ENCODE measurements around the gene MXRA7. TPM values are rescaled to one million over a fixed set of nuclear protein-coding genes. Genes with fewer than 3 reads are reported as not detected.

The MXRA7 gene
- polyA plus RNA-seq, 1 of the 3 experiments (the other 2 are of a cell fraction) = 154 TPM

DNA sequence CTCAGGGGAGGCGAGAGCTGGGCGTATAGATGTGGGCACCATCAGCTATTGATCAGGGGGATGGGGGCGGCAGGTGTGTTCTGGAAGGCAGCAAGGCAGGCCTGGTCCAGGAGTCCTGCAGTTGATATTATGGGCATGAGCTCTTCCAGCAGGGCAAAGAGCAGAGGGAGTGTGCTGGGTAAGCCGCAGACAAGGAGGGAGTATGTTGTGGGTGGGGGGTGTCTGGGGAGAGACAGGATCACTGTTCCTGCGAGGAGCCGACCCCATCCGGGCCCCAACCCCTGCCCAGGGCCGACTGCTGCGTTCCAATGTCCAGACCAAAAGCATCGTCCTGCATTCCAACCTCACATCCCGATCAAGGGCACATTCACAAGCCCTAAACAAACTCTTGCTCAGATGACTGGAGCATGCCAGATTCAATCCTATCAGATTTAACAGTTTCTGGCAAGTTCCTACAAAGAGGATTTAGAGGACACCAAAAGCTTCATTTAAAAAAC lies 9.2 kb downstream of the MXRA7 start (continued):
- TF ChIP-seq, protein P1, sequence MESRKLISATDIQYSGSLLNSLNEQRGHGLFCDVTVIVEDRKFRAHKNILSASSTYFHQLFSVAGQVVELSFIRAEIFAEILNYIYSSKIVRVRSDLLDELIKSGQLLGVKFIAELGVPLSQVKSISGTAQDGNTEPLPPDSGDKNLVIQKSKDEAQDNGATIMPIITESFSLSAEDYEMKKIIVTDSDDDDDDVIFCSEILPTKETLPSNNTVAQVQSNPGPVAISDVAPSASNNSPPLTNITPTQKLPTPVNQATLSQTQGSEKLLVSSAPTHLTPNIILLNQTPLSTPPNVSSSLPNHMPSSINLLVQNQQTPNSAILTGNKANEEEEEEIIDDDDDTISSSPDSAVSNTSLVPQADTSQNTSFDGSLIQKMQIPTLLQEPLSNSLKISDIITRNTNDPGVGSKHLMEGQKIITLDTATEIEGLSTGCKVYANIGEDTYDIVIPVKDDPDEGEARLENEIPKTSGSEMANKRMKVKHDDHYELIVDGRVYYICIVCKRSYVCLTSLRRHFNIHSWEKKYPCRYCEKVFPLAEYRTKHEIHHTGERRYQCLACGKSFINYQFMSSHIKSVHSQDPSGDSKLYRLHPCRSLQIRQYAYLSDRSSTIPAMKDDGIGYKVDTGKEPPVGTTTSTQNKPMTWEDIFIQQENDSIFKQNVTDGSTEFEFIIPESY (IDR thresholded peaks at IDR 0.05; ENCODE audit: borderline replicate concordance, low read depth) = no peak
- TF ChIP-seq YY1 (IDR thresholded peaks at IDR 0.05; ENCODE audit: low read depth) = no peak
- TF ChIP-seq GABPA (IDR thresholded peaks at IDR 0.05; ENCODE audit: low read depth) = no peak

DNA sequence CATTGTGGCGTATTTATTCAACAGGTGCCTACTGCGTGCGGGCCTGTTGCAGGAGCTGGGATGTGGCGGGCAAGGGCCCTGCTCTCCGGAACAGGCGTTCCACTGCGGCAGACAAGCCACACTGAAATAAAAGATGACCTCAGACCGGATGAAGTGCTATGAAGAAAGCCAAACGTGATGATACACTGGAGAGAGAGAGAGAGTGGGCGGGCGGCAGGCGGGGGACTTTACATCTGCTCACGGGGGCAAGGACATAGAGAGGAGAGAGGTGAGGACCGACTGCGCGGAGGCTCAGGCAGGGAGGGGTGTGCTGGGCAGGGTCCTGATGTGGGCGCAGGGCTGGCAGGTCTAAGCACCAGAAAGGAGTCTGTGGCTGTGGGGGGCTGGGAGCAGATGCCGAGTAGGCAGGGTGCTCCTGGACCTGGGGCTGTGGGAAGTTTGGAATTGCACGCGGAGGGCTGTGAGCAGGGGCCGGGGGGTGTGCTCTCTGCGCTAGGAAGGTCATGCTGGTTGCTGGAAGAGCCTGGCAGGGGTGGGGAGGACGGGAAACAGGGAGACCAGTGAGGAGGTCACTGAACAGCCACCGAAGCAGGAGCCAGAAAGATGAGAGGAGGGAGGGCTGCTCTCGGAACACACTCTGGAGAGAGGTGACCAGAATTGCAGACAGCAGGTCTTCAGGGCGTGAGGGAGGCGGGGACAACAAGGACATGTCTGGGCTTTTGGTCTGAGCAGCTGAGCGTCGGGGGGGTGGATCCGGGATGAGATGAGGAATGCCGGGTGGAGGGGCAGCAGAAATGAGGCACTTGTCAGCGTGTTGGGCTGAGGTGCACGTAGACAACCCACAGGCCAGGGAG lies 9.9 kb downstream of the MXRA7 start:
- H4K20me1 ChIP-seq (ENCODE audit: insufficient read depth) = peaks cover 63% of the 10 kb centered on the region
- H3K4me3 ChIP-seq (ENCODE audit: low read depth in 2 of 2, low read length in 1 of 2) = peak overlapping the region; percentile 24 to 50
- DNase-seq = peak; percentile 85
- H3K9me3 ChIP-seq = no peaks in the 10 kb centered on the region
- peaks cover 34% of the 10 kb centered on the region for H3F3A ChIP-seq (replicated peaks; ENCODE audit: insufficient read depth)
- H3K9ac ChIP-seq = peak overlapping the region; percentile 51
- no peaks in the 10 kb centered on the region for H3K36me3 ChIP-seq (replicated peaks in 1 of 2; ENCODE audit: control insufficient read depth in 1 of 2, insufficient read depth in 2 of 2, low read length in 1 of 2)
- POLR2A ChIA-PET = interaction anchor here (0.5 to 2.1 kb wide), 3 partner anchors 9 to 157 kb away, joined by 3 to 6 read pairs (median 3); no protein-coding TSS in a partner anchor
- CTCF ChIA-PET = interaction anchor here (0.8 to 8.3 kb wide), 9 partner anchors 10 to 365 kb away, joined by 3 to 50 read pairs (median 5); partner anchors contain the start of gene MXRA7
- H3K27me3 ChIP-seq (ENCODE audit: insufficient read depth) = no peaks in the 10 kb centered on the region
- peak; percentile 52; the same call in 1 of the 2 replicates for TF ChIP-seq NFIC (IDR thresholded peaks at IDR 0.05; ENCODE audit: borderline replicate concordance)
- TF ChIP-seq TCF12 (IDR thresholded peaks at IDR 0.05) = peak; percentile 77
- no peak for TF ChIP-seq RFX5 (IDR thresholded peaks at IDR 0.05; ENCODE audit: low read length)
- TF ChIP-seq, protein P2, sequence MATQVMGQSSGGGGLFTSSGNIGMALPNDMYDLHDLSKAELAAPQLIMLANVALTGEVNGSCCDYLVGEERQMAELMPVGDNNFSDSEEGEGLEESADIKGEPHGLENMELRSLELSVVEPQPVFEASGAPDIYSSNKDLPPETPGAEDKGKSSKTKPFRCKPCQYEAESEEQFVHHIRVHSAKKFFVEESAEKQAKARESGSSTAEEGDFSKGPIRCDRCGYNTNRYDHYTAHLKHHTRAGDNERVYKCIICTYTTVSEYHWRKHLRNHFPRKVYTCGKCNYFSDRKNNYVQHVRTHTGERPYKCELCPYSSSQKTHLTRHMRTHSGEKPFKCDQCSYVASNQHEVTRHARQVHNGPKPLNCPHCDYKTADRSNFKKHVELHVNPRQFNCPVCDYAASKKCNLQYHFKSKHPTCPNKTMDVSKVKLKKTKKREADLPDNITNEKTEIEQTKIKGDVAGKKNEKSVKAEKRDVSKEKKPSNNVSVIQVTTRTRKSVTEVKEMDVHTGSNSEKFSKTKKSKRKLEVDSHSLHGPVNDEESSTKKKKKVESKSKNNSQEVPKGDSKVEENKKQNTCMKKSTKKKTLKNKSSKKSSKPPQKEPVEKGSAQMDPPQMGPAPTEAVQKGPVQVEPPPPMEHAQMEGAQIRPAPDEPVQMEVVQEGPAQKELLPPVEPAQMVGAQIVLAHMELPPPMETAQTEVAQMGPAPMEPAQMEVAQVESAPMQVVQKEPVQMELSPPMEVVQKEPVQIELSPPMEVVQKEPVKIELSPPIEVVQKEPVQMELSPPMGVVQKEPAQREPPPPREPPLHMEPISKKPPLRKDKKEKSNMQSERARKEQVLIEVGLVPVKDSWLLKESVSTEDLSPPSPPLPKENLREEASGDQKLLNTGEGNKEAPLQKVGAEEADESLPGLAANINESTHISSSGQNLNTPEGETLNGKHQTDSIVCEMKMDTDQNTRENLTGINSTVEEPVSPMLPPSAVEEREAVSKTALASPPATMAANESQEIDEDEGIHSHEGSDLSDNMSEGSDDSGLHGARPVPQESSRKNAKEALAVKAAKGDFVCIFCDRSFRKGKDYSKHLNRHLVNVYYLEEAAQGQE (IDR thresholded peaks at IDR 0.05; ENCODE audit: low read depth, low read length) = peak; percentile 36; the same call in 1 of the 2 replicates
- peak; percentile 78 for TF ChIP-seq CHD2 (IDR thresholded peaks at IDR 0.05; ENCODE audit: low read length, partially characterized antibody)
- no peak; the same call in 1 of the 2 replicates for TF ChIP-seq MEF2A (IDR thresholded peaks at IDR 0.05; ENCODE audit: borderline replicate concordance, low read depth)
- peak; percentile 37; the same call in 1 of the 2 replicates for TF ChIP-seq GABPA (IDR thresholded peaks at IDR 0.05; ENCODE audit: low read depth)
- no peak; the same call in 1 of the 2 replicates for TF ChIP-seq JUND (IDR thresholded peaks at IDR 0.05)
- TF ChIP-seq TAF1 (IDR thresholded peaks at IDR 0.05; ENCODE audit: borderline replicate concordance, low read depth, low read length) = peak; percentile 64; the same call in 1 of the 2 replicates
- peak; percentile 51; the same call in 1 of the 2 replicates for TF ChIP-seq POLR2AphosphoS5 (IDR thresholded peaks at IDR 0.05; ENCODE audit: low read depth, low read length)
- TF ChIP-seq, protein P3, sequence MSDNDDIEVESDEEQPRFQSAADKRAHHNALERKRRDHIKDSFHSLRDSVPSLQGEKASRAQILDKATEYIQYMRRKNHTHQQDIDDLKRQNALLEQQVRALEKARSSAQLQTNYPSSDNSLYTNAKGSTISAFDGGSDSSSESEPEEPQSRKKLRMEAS (IDR thresholded peaks at IDR 0.05; ENCODE audit: low read depth) = peak; percentile 60; the same call in 1 of the 2 replicates
- TF ChIP-seq, protein P1 (IDR thresholded peaks at IDR 0.05; ENCODE audit: borderline replicate concordance, low read depth) = no peak
- TF ChIP-seq, protein P4, sequence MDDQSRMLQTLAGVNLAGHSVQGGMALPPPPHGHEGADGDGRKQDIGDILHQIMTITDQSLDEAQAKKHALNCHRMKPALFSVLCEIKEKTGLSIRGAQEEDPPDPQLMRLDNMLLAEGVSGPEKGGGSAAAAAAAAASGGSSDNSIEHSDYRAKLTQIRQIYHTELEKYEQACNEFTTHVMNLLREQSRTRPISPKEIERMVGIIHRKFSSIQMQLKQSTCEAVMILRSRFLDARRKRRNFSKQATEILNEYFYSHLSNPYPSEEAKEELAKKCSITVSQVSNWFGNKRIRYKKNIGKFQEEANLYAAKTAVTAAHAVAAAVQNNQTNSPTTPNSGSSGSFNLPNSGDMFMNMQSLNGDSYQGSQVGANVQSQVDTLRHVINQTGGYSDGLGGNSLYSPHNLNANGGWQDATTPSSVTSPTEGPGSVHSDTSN (IDR thresholded peaks at IDR 0.05) = peak; percentile 68
- TF ChIP-seq RXRA (IDR thresholded peaks at IDR 0.05; ENCODE audit: borderline replicate concordance, low read depth) = no peak; the same call in 1 of the 2 replicates
- TF ChIP-seq TEAD4 (IDR thresholded peaks at IDR 0.05; ENCODE audit: borderline replicate concordance, insufficient read depth) = no peak
- peak; percentile 34 for TF ChIP-seq MXI1 (IDR thresholded peaks at IDR 0.05; ENCODE audit: low read depth, low read length)
- TF ChIP-seq EZH2phosphoT487 (IDR thresholded peaks at IDR 0.05; ENCODE audit: borderline replicate concordance, low read depth) = no peak
- peak overlapping the region; percentile 78 to 84 for H3K27ac ChIP-seq (ENCODE audit: low read depth in 2 of 2, low read length in 1 of 2)
- H3K79me2 ChIP-seq (ENCODE audit: insufficient read depth) = peaks cover 100% of the 10 kb centered on the region
- H3K4me2 ChIP-seq = peak overlapping the region; percentile 83
- peak overlapping the region; percentile 47; the same call in 1 of the 2 replicates for H2AFZ ChIP-seq (ENCODE audit: low read depth)
- peaks cover 26 to 45% of the 10 kb centered on the region in 2 experiments for H3K4me1 ChIP-seq (ENCODE audit: control insufficient read depth in 1 of 2, insufficient read depth in 2 of 2, low read depth in 1 of 2, low read length in 1 of 2)
- no peaks in the 10 kb centered on the region for H3K9me2 ChIP-seq
- 33% methylated on average over 33 of the region's 33 CpGs for WGBS (ENCODE audit: low lambda C conversion rate)

Measured in SK-N-SH (cell line).